Measurements from ENCODE around the gene CSTPP1. TPM values are rescaled to one million over a fixed set of nuclear protein-coding genes. Genes with fewer than 3 reads are reported as not detected.

The CSTPP1 gene
- total and polyA plus RNA-seq, 2 of the 4 experiments (the other 2 are of a cell fraction) = 22.0 to 35.7 TPM

- Histone ChIP-seq H2AK9ac (replicated peaks; ENCODE audit: low read depth, low read length, poor library complexity) (no peak overlapping the region), H3K4me2 (ENCODE audit: low read depth, low read length) (no peak overlapping the region), H4K8ac (ENCODE audit: low read depth in 2 of 2, low read length in 2 of 2) (no peak overlapping the region), H3K4me3 (ENCODE audit: insufficient read depth, low read depth, low read length) (no peak overlapping the region), H3K9me1 (ENCODE audit: insufficient read depth, low read length) (no peaks in the 10 kb centered on the region; the same call in 1 of the 2 replicates), H3K9ac (ENCODE audit: low read depth, low read length) (no peak overlapping the region), H3K79me1 (ENCODE audit: low read depth in 1 of 2, low read length in 2 of 2) (no peaks in the 10 kb centered on the region; a peak in 1 of 4 replicates), H2AK5ac (ENCODE audit: low read depth, low read length) (no peak overlapping the region), H3K18ac (ENCODE audit: low read depth, low read length) (no peak overlapping the region), H3K36me3 (ENCODE audit: control insufficient read depth, insufficient read depth, low read length) (no peaks in the 10 kb centered on the region), H3K56ac (ENCODE audit: extremely low read depth, insufficient read depth, low read length) (no peak overlapping the region), H2BK5ac (ENCODE audit: low read depth, low read length, poor library complexity, severe bottlenecking) (no peak overlapping the region), H4K91ac (ENCODE audit: insufficient read depth, low read depth, low read length) (no peak overlapping the region), H4K20me1 (ENCODE audit: insufficient read depth, low read length) (no peaks in the 10 kb centered on the region; the same call in 1 of the 2 replicates), H3K27ac (ENCODE audit: insufficient read depth, low read length) (no peak overlapping the region), H3K23ac (ENCODE audit: low read depth, low read length) (no peak overlapping the region), H2BK120ac (ENCODE audit: low read depth, low read length) (no peak overlapping the region), H3K9me3 (ENCODE audit: control insufficient read depth, insufficient read depth, low read length) (no peaks in the 10 kb centered on the region), H3K14ac (replicated peaks; ENCODE audit: low read depth, low read length) (no peak overlapping the region), H2AFZ (replicated peaks; ENCODE audit: low read length, poor library complexity) (no peak overlapping the region), H3K4me1 (ENCODE audit: control insufficient read depth, insufficient read depth, low read length) (no peaks in the 10 kb centered on the region), H2BK20ac (ENCODE audit: low read depth, low read length) (no peak overlapping the region), H3K4ac (ENCODE audit: low read depth, low read length) (no peak overlapping the region), H4K5ac (ENCODE audit: low read depth, low read length) (no peak overlapping the region), H2BK15ac (ENCODE audit: low read depth, low read length) (no peak overlapping the region), H3K27me3 (ENCODE audit: control insufficient read depth, insufficient read depth, low read length) (no peaks in the 10 kb centered on the region)
- POLR2A ChIA-PET (ENCODE audit: unreplicated experiment) = no interaction called here
- ATAC-seq (ENCODE audit: low read depth) = no peak
- dilution Hi-C loops (cut with HindIII; ENCODE audit: low sequenced_read_pairs, unreplicated experiment) (no loop called here), in situ Hi-C loops (cut with MboI; ENCODE audit: low sequenced_read_pairs) (no loop called here), intact Hi-C loops (cut with micrococcal nuclease) (no loop called here)
- CTCF ChIA-PET = interaction anchor here (1.1 kb wide), 1 partner anchor 32 kb away, joined by 3 read pairs; no protein-coding TSS in a partner anchor
- no TSS peak for BruUV-seq (replicated peaks)
- TF ChIP-seq CTCF (conservative IDR thresholded peaks at IDR 0.05; ENCODE audit: low read depth, low read length) (no peak), CHD1 (IDR thresholded peaks at IDR 0.05; ENCODE audit: low read depth, low read length) (no peak), NFE2L2 (IDR thresholded peaks at IDR 0.05; ENCODE audit: low read depth, low read length) (no peak), RCOR1 (IDR thresholded peaks at IDR 0.05; ENCODE audit: insufficient replicate concordance, low read length) (no peak)
- WGBS, 2 experiments (ENCODE audit: extremely low coverage in 2 of 2, insufficient read length in 1 of 2) = 80% methylated on average over 1 of the region's 2 CpGs; no CpG with 5 or more reads in 1 of the 2 experiments
- no peak for DNase-seq
These were observed 184.5 kb downstream of the CSTPP1 start for GRCh38 chr11:47121056-47121455.
